Muscle of leg (tissue), 11 donors: ENCODE results near the gene PTPRK. TPM values are rescaled to one million over a fixed set of nuclear protein-coding genes. Genes with fewer than 3 reads are reported as not detected.

Experiments
- DNase-seq: peaks from one replicate; pipeline ENCODE4 v3.0.0; 2013
- H3K27ac ChIP-seq: one replicate; pipeline ENCODE4 v1.5.1; 2013; ENCODE audit warnings: mild to moderate bottlenecking, low read length, control low read depth
- H3K27me3 ChIP-seq: one replicate; pipeline ENCODE4 v1.6.1; 2013; ENCODE audit warnings: low read length; ENCODE audit not compliant: control insufficient read depth, insufficient read depth
- H3K36me3 ChIP-seq: one replicate; pipeline ENCODE4 v1.6.1; 2013; ENCODE audit warnings: low read length; ENCODE audit not compliant: control insufficient read depth, insufficient read depth
- H3K4me1 ChIP-seq: one replicate; pipeline ENCODE4 v1.6.1; 2013; ENCODE audit warnings: low read length; ENCODE audit not compliant: control insufficient read depth, insufficient read depth
- H3K4me3 ChIP-seq: one replicate; pipeline ENCODE4 v1.5.1; 2013; ENCODE audit warnings: low read length, control low read depth
- H3K9me3 ChIP-seq: replicated peaks from 2 replicates; pipeline ENCODE4 v1.6.1; 2013; ENCODE audit warnings: low read depth, low read length; ENCODE audit not compliant: control insufficient read depth
- WGBS: methylation state at CpG from one replicate; pipeline ENCODE4 v1.1.5; 2013; ENCODE audit warnings: missing lambda C conversion rate; ENCODE audit not compliant: insufficient coverage; 5-methylcytosine and 5-hydroxymethylcytosine counted together
- polyA plus RNA-seq, 8 donors: library from polyadenylated mRNA; unstranded; fragments of 120-200 nt; gene quantifications; one replicate each; pipeline versions ENCODE4 v1.2.1 to v1.2.3, GENCODE V29; 2013; ENCODE audit warnings: inconsistent platforms in 1 of 8, low replicate concordance in 1 of 8; ENCODE audit not compliant: insufficient read length in 8 of 8, insufficient read depth in 1 of 8
- total RNA-seq: library from RNA; stranded (reverse); fragments of 120-200 nt; gene quantifications from one replicate; pipeline ENCODE4 v1.2.4, GENCODE V29; 2013

Gene PTPRK
- total and polyA plus RNA-seq, 9 donors, result 14.4 to 21.8 (median 18.2) TPM

- Histone ChIP-seq H3K27me3 (no peaks in the 10 kb centered on the region), H3K27ac (no peak overlapping the region), H3K4me1 (no peaks in the 10 kb centered on the region), H3K9me3 (no peaks in the 10 kb centered on the region), H3K36me3 (no peaks in the 10 kb centered on the region), H3K4me3 (no peak overlapping the region)
- DNase-seq, result no peak
- 100% methylated on average over 1 of the region's 3 CpGs for WGBS
These were observed 456.4 kb downstream of the PTPRK start for GRCh38 chr6:128063850-128064539.

DNA sequence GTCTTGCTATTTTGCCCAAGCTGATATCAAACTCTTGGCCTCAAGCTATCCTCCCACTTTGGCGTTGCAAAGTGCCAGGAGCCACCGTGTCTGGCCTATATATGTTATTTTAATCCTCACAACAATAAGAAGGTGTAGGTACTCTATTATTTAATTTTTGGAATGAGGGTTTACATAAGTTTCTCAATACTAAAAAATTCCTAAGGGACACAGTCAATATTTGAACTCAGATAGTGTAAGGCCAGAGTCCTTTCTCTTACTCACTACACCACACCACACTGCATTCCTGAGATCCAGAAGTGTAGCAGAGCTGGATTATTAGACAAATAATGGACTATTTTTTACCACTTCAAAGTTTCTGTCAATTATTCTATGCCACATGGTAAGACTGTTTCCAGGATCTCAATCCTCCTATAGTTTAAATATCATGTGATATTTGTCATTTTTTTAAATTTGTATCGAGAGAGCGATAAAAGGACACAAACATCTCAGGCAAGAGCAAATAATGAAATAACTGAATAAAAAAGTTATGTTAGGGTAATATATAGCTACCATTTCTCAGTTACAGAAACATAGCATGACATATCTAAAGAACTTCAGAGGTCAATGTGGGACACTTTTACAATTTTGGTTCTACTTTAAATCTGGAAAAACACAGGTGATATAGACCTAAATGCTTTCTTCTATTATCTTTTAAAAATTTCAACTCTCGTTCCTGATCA lies 457.4 kb downstream of the PTPRK start:
- Histone ChIP-seq H3K4me1 (no peaks in the 10 kb centered on the region), H3K27me3 (no peaks in the 10 kb centered on the region), H3K4me3 (no peak overlapping the region), H3K36me3 (no peaks in the 10 kb centered on the region), H3K27ac (no peak overlapping the region), H3K9me3 (no peaks in the 10 kb centered on the region)
- no CpG with 5 or more reads among the region's 5 CpGs for WGBS
- no peak for DNase-seq

DNA sequence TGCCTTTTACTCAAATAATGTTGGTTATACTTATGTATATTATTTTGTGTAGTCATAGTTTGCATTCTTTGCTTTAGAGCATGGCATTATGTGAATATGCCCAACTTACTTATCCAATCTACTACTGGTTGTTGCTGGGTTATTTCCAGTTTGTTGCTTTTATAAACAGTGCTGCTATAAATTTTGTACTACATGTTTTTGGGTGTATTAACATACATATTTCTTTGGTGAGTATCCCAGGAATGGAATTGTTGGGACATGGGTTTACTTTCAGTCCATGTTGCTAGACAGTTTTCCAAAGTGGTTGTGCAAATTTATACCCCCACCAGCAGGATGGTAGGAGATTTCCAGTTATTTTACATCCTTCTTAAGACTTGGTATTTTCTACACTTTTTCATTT lies 462.5 kb downstream of the PTPRK start:
- no peaks in the 10 kb centered on the region for H3K27me3 ChIP-seq
- no peak overlapping the region for H3K4me3 ChIP-seq
- DNase-seq, result no peak
- H3K27ac ChIP-seq, result no peak overlapping the region
- H3K4me1 ChIP-seq, result no peaks in the 10 kb centered on the region
- H3K36me3 ChIP-seq, result peaks cover 3% of the 10 kb centered on the region
- no peaks in the 10 kb centered on the region for H3K9me3 ChIP-seq

- no peaks in the 10 kb centered on the region for H3K4me1 ChIP-seq
- peaks cover 3% of the 10 kb centered on the region for H3K36me3 ChIP-seq
- no peak for DNase-seq
- WGBS, result no CpG with 5 or more reads among the region's 3 CpGs
- H3K4me3 ChIP-seq, result no peak overlapping the region
- no peak overlapping the region for H3K27ac ChIP-seq
- H3K9me3 ChIP-seq, result no peaks in the 10 kb centered on the region
- no peaks in the 10 kb centered on the region for H3K27me3 ChIP-seq
These were observed 462.9 kb downstream of the PTPRK start for GRCh38 chr6:128057541-128057940.

DNA sequence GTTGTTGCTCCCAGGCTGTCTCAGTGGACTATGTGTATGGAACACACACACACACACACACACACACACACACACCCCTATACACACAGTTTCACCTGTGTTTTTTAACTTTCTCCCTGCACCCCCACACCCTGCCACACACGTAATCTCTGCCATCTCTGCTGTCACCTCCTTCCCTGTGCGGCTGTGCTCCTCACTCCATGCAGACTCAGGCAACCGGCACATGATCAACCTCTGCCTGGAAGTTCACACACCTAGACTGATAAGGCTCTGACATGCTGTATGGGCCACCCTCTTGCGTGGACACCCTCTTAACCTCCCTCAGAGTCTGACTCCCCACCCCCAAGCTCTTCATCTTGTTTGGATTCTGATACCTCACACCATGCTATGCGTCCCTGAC lies 467.3 kb downstream of the PTPRK start:
- no peak for DNase-seq
- no peaks in the 10 kb centered on the region for H3K27me3 ChIP-seq
- H3K27ac ChIP-seq, result no peak overlapping the region
- peaks cover 3% of the 10 kb centered on the region for H3K36me3 ChIP-seq
- 94% methylated on average over 5 of the region's 5 CpGs for WGBS
- H3K9me3 ChIP-seq, result no peaks in the 10 kb centered on the region
- H3K4me3 ChIP-seq, result no peak overlapping the region
- H3K4me1 ChIP-seq, result no peaks in the 10 kb centered on the region

GRCh38 chr6:128047989-128048388 lies 472.4 kb downstream of the PTPRK start:
- H3K4me3 ChIP-seq, result no peak overlapping the region
- H3K36me3 ChIP-seq, result no peaks in the 10 kb centered on the region
- no peaks in the 10 kb centered on the region for H3K27me3 ChIP-seq
- no peaks in the 10 kb centered on the region for H3K9me3 ChIP-seq
- no peaks in the 10 kb centered on the region for H3K4me1 ChIP-seq
- H3K27ac ChIP-seq, result no peak overlapping the region
- whole genome bisulfite sequencing, result no CpG with 5 or more reads among the region's 3 CpGs
- DNase-seq, result no peak

GRCh38 chr6:128046033-128046432 lies 474.4 kb downstream of the PTPRK start:
- no CpG with 5 or more reads among the region's 1 CpG for WGBS
- H3K4me3 ChIP-seq, result no peak overlapping the region
- no peak overlapping the region for H3K27ac ChIP-seq
- H3K27me3 ChIP-seq, result no peaks in the 10 kb centered on the region
- no peak for DNase-seq
- H3K9me3 ChIP-seq, result no peaks in the 10 kb centered on the region
- no peaks in the 10 kb centered on the region for H3K4me1 ChIP-seq
- no peaks in the 10 kb centered on the region for H3K36me3 ChIP-seq

- no CpG with 5 or more reads among the region's 2 CpGs for WGBS
- Histone ChIP-seq H3K27me3 (no peaks in the 10 kb centered on the region), H3K4me3 (no peak overlapping the region), H3K36me3 (no peaks in the 10 kb centered on the region), H3K9me3 (no peaks in the 10 kb centered on the region), H3K27ac (no peak overlapping the region), H3K4me1 (no peaks in the 10 kb centered on the region)
- DNase-seq, result peak; percentile 6
These were observed 480.9 kb downstream of the PTPRK start for GRCh38 chr6:128039543-128039942.

- no peaks in the 10 kb centered on the region for H3K9me3 ChIP-seq
- no peak overlapping the region for H3K4me3 ChIP-seq
- WGBS, result 60% methylated on average over 2 of the region's 7 CpGs
- H3K27me3 ChIP-seq, result no peaks in the 10 kb centered on the region
- no peak overlapping the region for H3K27ac ChIP-seq
- DNase-seq, result no peak
- no peaks in the 10 kb centered on the region for H3K4me1 ChIP-seq
- peaks cover 2% of the 10 kb centered on the region for H3K36me3 ChIP-seq
These were observed 483.4 kb downstream of the PTPRK start for GRCh38 chr6:128036808-128037570.

DNA sequence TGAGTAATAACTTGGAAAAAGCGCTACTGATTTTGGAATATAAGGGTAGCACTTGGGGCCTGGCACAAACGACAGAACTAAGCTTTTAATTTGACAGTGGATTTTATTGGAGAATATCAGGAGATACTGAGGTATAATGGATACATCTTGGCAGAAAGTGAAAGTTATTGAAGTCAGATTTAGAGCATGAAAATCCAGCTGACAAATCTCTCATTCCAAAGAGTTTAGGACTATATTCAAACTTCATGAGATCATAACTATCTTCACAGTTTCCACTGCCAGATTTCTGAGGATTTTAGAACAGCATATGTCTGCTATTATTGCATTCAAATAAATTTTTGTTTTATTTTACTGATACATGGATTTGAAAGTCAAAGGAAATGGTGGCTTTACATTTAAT lies 487.2 kb downstream of the PTPRK start:
- Histone ChIP-seq H3K36me3 (peaks cover 5% of the 10 kb centered on the region), H3K4me3 (no peak overlapping the region), H3K9me3 (no peaks in the 10 kb centered on the region), H3K27me3 (no peaks in the 10 kb centered on the region), H3K4me1 (no peaks in the 10 kb centered on the region), H3K27ac (no peak overlapping the region)
- DNase-seq, result peak; percentile 84
- WGBS, result 52% methylated on average over 2 of the region's 2 CpGs
